ENCODE data around the gene MYL6. TPM values are rescaled to one million over a fixed set of nuclear protein-coding genes. Genes with fewer than 3 reads are reported as not detected.
A peak's percentile ranks its signal among the peaks of the same experiment; 100 is the strongest.

The MYL6 gene
- total RNA-seq, 5 donors from 2014 or later (not counting 1 experiment from before 2014, with no cell fraction given) = 506 to 663 (median 569) TPM

DNA sequence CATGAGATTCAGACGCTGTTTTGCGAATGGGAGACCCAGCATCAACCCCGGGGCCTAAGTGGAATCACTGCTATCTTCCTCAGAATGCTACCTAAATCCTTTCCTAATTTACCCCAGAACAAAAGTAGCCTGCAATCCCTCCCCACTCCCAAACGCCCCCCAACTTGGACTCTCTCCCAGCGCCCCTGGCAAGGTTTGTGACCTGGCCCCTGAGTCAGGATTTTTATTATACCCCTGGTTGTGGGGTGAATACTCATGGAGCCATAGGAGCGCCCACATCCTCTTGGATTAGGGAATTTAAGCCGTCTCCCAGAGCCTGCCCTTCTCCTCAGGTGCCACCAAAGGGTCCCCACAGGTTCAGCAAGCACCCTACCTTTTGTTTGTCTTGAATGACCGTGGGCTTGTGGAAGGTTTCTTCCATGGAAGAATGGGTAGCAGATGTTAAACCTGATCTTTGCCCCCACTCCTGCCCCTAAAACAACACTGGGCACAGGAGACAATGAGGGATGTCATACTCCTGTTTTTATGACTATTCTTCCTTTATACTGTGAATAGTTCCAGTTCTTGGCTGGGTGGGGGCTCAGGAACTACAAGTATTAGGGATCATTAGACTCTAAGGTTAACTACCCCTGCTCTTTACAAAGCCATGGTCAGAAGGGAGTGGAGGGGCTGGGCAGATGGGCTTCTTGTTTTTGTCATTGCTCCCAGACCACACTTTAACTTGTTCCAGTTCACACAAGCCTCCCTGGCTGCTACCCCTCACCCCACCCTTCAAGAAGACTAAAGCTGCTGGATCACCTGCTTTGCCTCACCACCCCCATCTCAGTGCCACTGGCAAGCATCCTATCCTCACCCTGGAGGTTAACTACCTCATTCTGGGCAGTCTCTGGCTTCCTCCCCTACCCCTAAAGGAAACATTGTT, 5.1 kb upstream of the MYL6 start:
- ATAC-seq (replicated peaks in 1 of 4) = no peak
- H3K36me3 ChIP-seq (ENCODE audit: control insufficient read depth in 2 of 2, extremely low read depth in 1 of 2, insufficient read depth in 1 of 2, low read length in 1 of 2) = peaks cover 3 to 5% of the 10 kb centered on the region in 2 donors
- peak overlapping the region; percentile 96 to 99 for H3K27ac Mint-ChIP-seq
- ChIA-PET POLR2A (no interaction called here), CTCF (interaction anchor here in 1 of 2 donors (1.0 kb wide), 1 partner anchor 207 kb away, joined by 3 read pairs; the partner anchor contains the start of gene STAT2)
- H3K27ac ChIP-seq (ENCODE audit: low read length) = peak overlapping the region; percentile 87
- H3K4me3 ChIP-seq (ENCODE audit: control insufficient read depth in 1 of 2, extremely low read depth in 1 of 2, low read length in 1 of 2) = peak overlapping the region; percentile 58 to 80
- no peaks in the 10 kb centered on the region for H3K9me3 Mint-ChIP-seq
- WGBS (ENCODE audit: insufficient coverage) = 0% methylated on average over 2 of the region's 8 CpGs
- no peaks in the 10 kb centered on the region for H3K27me3 Mint-ChIP-seq
- H3K9me3 ChIP-seq = no peaks in the 10 kb centered on the region
- peaks cover 4% of the 10 kb centered on the region for H3K36me3 Mint-ChIP-seq
- no peak for DNase-seq
- H3K27me3 ChIP-seq (replicated peaks in 1 of 2; ENCODE audit: control insufficient read depth in 2 of 2, extremely low read depth in 1 of 2, insufficient read depth in 2 of 2, low read length in 1 of 2) = no peaks in the 10 kb centered on the region
- peaks cover 11 to 32% of the 10 kb centered on the region in 2 experiments for H3K4me1 ChIP-seq (ENCODE audit: control insufficient read depth in 1 of 2, extremely low read depth in 1 of 2, insufficient read depth in 2 of 2, low read length in 2 of 2)
- peak overlapping the region; percentile 85 to 93 (median 93) for H3K4me3 Mint-ChIP-seq
- H3K4me1 Mint-ChIP-seq = peaks cover 33 to 51% (median 47%) of the 10 kb centered on the region in 3 donors

DNA sequence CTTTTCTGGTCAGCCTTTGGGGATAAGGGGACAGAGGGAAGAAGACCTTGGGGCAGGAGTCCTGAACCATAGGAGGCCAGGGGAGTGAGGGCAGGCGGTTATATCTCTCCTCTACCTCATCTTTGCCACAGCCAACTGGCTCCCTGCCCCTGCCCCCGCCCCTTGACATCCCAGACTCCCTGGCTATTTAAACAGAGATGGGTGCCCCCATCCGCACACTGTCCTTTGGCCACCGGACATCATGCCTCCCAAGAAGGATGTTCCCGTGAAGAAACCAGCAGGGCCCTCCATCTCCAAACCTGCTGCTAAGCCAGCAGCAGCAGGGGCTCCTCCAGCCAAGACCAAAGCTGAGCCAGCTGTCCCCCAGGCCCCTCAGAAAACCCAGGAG, 4.5 kb upstream of the MYL6 start:
- no peak overlapping the region for H3K27ac ChIP-seq (ENCODE audit: low read length)

DNA sequence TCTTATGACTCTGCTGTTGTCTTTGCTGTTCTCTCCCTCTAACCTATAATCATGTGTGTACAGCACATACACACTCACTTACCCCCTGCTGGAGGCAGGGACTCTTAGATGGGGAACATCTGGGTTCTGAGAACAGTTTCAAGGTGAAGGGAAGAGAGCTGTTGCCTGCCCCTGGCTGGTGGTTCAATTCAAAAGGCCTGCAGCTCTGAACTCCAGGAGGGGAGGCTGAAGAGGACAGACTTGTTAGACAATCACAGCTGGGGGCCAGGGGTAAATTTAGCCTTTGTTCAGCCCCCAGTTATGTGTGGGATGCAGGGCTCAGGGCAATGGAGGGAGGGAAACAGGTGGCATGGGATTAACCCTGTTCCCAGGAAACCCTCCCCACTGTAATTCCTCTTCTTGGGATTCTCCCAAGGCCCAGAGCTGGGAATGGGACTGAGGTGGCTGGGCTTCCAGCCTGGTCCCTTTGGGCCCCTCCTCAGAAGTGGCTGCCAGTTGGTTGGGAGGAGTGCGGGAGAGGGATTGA, 3.9 kb upstream of the MYL6 start:
- peaks cover 11 to 38% of the 10 kb centered on the region in 2 experiments for H3K4me1 ChIP-seq (ENCODE audit: control insufficient read depth in 1 of 2, extremely low read depth in 1 of 2, insufficient read depth in 2 of 2, low read length in 2 of 2)
- no peak overlapping the region for H3K27ac ChIP-seq (ENCODE audit: low read length)
- no peaks in the 10 kb centered on the region for H3K9me3 ChIP-seq
- H3K4me1 Mint-ChIP-seq = peaks cover 39 to 62% (median 55%) of the 10 kb centered on the region in 3 donors
- no peak overlapping the region for H3K4me3 Mint-ChIP-seq
- peaks cover 11% of the 10 kb centered on the region for H3K36me3 Mint-ChIP-seq
- no peaks in the 10 kb centered on the region for H3K27me3 ChIP-seq (replicated peaks in 1 of 2; ENCODE audit: control insufficient read depth in 2 of 2, extremely low read depth in 1 of 2, insufficient read depth in 2 of 2, low read length in 1 of 2)
- H3K9me3 Mint-ChIP-seq = no peaks in the 10 kb centered on the region
- ATAC-seq (replicated peaks in 1 of 4) = no peak
- H3K27ac Mint-ChIP-seq = no peak overlapping the region
- H3K4me3 ChIP-seq (ENCODE audit: control insufficient read depth in 1 of 2, extremely low read depth in 1 of 2, low read length in 1 of 2) = no peak overlapping the region
- WGBS (ENCODE audit: insufficient coverage) = no CpG with 5 or more reads among the region's 1 CpG
- no peaks in the 10 kb centered on the region for H3K27me3 Mint-ChIP-seq
- H3K36me3 ChIP-seq (ENCODE audit: control insufficient read depth in 2 of 2, extremely low read depth in 1 of 2, insufficient read depth in 1 of 2, low read length in 1 of 2) = peaks cover 3 to 5% of the 10 kb centered on the region in 2 donors
- no peak for DNase-seq
- ChIA-PET CTCF (interaction anchor here (0.5 to 1.1 kb wide), 3 partner anchors 18 to 205 kb away, joined by 3 to 4 read pairs (median 4); partner anchors contain the start of genes ESYT1 (in 1 of the 2) and STAT2 (in 1 of the 2)), POLR2A (interaction anchor here in 1 of 2 donors (0.7 kb wide), 1 partner anchor 492 kb away, joined by 3 read pairs; no protein-coding TSS in a partner anchor)

More for the DNA sequence above, 4.5 kb upstream of the MYL6 start:
- H3K4me1 ChIP-seq (ENCODE audit: control insufficient read depth in 1 of 2, extremely low read depth in 1 of 2, insufficient read depth in 2 of 2, low read length in 2 of 2) = peaks cover 11 to 32% of the 10 kb centered on the region in 2 experiments
- H3K4me3 ChIP-seq (ENCODE audit: control insufficient read depth in 1 of 2, extremely low read depth in 1 of 2, low read length in 1 of 2) = no peak overlapping the region
- WGBS (ENCODE audit: insufficient coverage) = 89% methylated on average over 4 of the region's 5 CpGs
- peak overlapping the region in 2 of 3 donors; percentile 85 to 93 for H3K4me3 Mint-ChIP-seq
- H3K27me3 Mint-ChIP-seq = no peaks in the 10 kb centered on the region
- no peak for ATAC-seq (replicated peaks in 1 of 4)
- POLR2A ChIA-PET = no interaction called here
- H3K4me1 Mint-ChIP-seq = peaks cover 33 to 56% (median 49%) of the 10 kb centered on the region in 3 donors
- no peaks in the 10 kb centered on the region for H3K9me3 ChIP-seq
- H3K27me3 ChIP-seq (replicated peaks in 1 of 2; ENCODE audit: control insufficient read depth in 2 of 2, extremely low read depth in 1 of 2, insufficient read depth in 2 of 2, low read length in 1 of 2) = no peaks in the 10 kb centered on the region
- DNase-seq = no peak
- CTCF ChIA-PET = interaction anchor here (0.5 to 1.1 kb wide), 3 partner anchors 18 to 206 kb away, joined by 3 to 4 read pairs (median 4); partner anchors contain the start of genes ESYT1 (in 1 of the 2) and STAT2 (in 1 of the 2)
- H3K36me3 ChIP-seq (ENCODE audit: control insufficient read depth in 2 of 2, extremely low read depth in 1 of 2, insufficient read depth in 1 of 2, low read length in 1 of 2) = peaks cover 3 to 5% of the 10 kb centered on the region in 2 donors
- peaks cover 7% of the 10 kb centered on the region for H3K36me3 Mint-ChIP-seq
- no peaks in the 10 kb centered on the region for H3K9me3 Mint-ChIP-seq
- no peak overlapping the region for H3K27ac Mint-ChIP-seq

DNA sequence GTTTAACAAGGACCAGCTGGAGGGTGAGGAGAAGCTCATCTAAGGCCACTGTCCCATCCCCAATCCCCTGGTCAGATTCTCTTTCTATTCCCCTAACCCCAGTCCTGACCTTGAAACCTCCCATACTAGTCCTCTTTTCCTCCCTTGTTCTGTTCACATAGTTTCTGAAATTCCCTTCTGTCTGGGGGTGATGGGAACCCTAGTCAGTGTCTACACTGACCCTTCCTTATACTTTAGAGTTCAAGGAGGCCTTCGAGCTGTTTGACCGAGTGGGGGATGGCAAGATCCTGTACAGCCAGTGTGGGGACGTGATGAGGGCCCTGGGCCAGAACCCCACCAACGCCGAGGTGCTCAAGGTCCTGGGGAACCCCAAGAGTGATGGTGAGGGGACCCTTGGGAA, 3.3 kb upstream of the MYL6 start:
- ChIA-PET CTCF (interaction anchor here in 1 of 2 donors (0.6 to 1.1 kb wide), 2 partner anchors 27 to 32 kb away, joined by 3 to 4 read pairs; partner anchors contain the start of gene ESYT1), POLR2A (interaction anchor here in 1 of 2 donors (0.5 to 0.7 kb wide), 2 partner anchors 58 to 492 kb away, joined by 3 to 4 read pairs; no protein-coding TSS in a partner anchor)
- peaks cover 16% of the 10 kb centered on the region for H3K36me3 Mint-ChIP-seq
- H3K27ac ChIP-seq (ENCODE audit: low read length) = no peak overlapping the region
- no peaks in the 10 kb centered on the region for H3K27me3 Mint-ChIP-seq
- WGBS (ENCODE audit: insufficient coverage) = 98% methylated on average over 4 of the region's 5 CpGs
- H3K4me1 ChIP-seq (ENCODE audit: control insufficient read depth in 1 of 2, extremely low read depth in 1 of 2, insufficient read depth in 2 of 2, low read length in 2 of 2) = peaks cover 15 to 43% of the 10 kb centered on the region in 2 experiments
- DNase-seq = no peak
- H3K4me1 Mint-ChIP-seq = peaks cover 44 to 67% (median 60%) of the 10 kb centered on the region in 3 donors
- H3K9me3 ChIP-seq = no peaks in the 10 kb centered on the region
- ATAC-seq (replicated peaks in 1 of 4) = no peak
- no peak overlapping the region for H3K4me3 ChIP-seq (ENCODE audit: control insufficient read depth in 1 of 2, extremely low read depth in 1 of 2, low read length in 1 of 2)
- H3K9me3 Mint-ChIP-seq = no peaks in the 10 kb centered on the region
- H3K4me3 Mint-ChIP-seq = peak overlapping the region in 2 of 3 donors; percentile 18 to 97
- H3K27ac Mint-ChIP-seq = no peak overlapping the region
- H3K36me3 ChIP-seq (ENCODE audit: control insufficient read depth in 2 of 2, extremely low read depth in 1 of 2, insufficient read depth in 1 of 2, low read length in 1 of 2) = peaks cover 3 to 5% of the 10 kb centered on the region in 2 donors
- H3K27me3 ChIP-seq (replicated peaks in 1 of 2; ENCODE audit: control insufficient read depth in 2 of 2, extremely low read depth in 1 of 2, insufficient read depth in 2 of 2, low read length in 1 of 2) = no peaks in the 10 kb centered on the region

DNA sequence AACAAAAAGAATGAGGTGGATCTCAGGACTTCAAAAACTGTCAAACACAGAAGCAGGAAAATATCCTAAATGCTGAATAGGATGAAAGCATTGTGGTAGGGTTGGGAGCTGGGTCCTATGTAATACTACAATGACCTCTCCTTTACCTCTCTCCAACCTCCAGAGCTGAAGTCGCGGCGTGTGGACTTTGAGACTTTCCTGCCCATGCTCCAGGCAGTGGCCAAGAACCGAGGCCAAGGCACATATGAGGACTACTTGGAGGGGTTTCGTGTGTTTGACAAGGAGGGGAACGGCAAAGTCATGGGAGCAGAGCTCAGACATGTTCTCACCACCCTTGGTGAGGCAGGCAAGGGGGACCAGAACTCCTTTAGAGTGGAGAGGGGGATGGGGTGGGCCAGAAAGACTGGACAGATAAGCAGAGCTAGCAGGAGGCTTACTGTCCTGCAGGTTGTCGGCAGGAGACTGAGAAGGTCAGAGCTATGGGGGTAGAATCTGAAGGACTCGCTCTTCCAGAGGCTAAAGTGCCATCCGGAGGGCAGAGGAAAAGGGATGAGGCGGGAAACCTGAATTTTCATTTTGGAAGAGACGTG, 2.8 kb upstream of the MYL6 start:
- 93% methylated on average over 7 of the region's 11 CpGs for WGBS (ENCODE audit: insufficient coverage)
- Histone ChIP-seq H3K4me3 (ENCODE audit: control insufficient read depth in 1 of 2, extremely low read depth in 1 of 2, low read length in 1 of 2) (no peak overlapping the region), H3K4me1 (ENCODE audit: control insufficient read depth in 1 of 2, extremely low read depth in 1 of 2, insufficient read depth in 2 of 2, low read length in 2 of 2) (peaks cover 19 to 49% of the 10 kb centered on the region in 2 experiments), H3K27ac (ENCODE audit: low read length) (no peak overlapping the region), H3K36me3 (ENCODE audit: control insufficient read depth in 2 of 2, extremely low read depth in 1 of 2, insufficient read depth in 1 of 2, low read length in 1 of 2) (peaks cover 3 to 10% of the 10 kb centered on the region in 2 donors), H3K9me3 (no peaks in the 10 kb centered on the region), H3K27me3 (replicated peaks in 1 of 2; ENCODE audit: control insufficient read depth in 2 of 2, extremely low read depth in 1 of 2, insufficient read depth in 2 of 2, low read length in 1 of 2) (no peaks in the 10 kb centered on the region)
- Mint-ChIP-seq H3K9me3 (no peaks in the 10 kb centered on the region), H3K36me3 (peaks cover 22% of the 10 kb centered on the region), H3K4me1 (peaks cover 46 to 69% (median 61%) of the 10 kb centered on the region in 3 donors), H3K27me3 (no peaks in the 10 kb centered on the region), H3K4me3 (peak overlapping the region in 2 of 3 donors; percentile 39 to 97), H3K27ac (peak overlapping the region; percentile 25 to 28)
- DNase-seq = no peak
- CTCF ChIA-PET = interaction anchor here in 1 of 2 donors (0.6 kb wide), 1 partner anchor 32 kb away, joined by 3 read pairs; no protein-coding TSS in a partner anchor
- ATAC-seq (replicated peaks in 1 of 4) = no peak
- POLR2A ChIA-PET = interaction anchor here (0.5 to 0.6 kb wide), 4 partner anchors 57 to 529 kb away, joined by 3 to 5 read pairs (median 4); no protein-coding TSS in a partner anchor
